ENCODE results near the gene VIL1. TPM values are rescaled to one million over a fixed set of nuclear protein-coding genes. Genes with fewer than 3 reads are reported as not detected.

VIL1 gene
- total RNA-seq, 1 experiment from 2014 or later: 0.18 TPM

GRCh38 chr2:218445602-218446001 lies 26.7 kb downstream of the VIL1 start:
- H3K9me3 ChIP-seq (ENCODE audit: control insufficient read depth, insufficient read depth, low read depth, low read length): no peaks in the 10 kb centered on the region
- H3K27ac ChIP-seq (ENCODE audit: low read length): peak overlapping the region; percentile 57
- in situ Hi-C loops (cut with HindIII; ENCODE audit: low pct_unique_long_range_greater_than_20kb, low sequenced_read_pairs): no loop called here
- DNase-seq (ENCODE audit: low read depth, low spot score): no peak
- H3K27me3 ChIP-seq (ENCODE audit: control insufficient read depth, insufficient read depth, low read length): no peaks in the 10 kb centered on the region
- peaks cover 2% of the 10 kb centered on the region; the same call in 1 of the 2 replicates for H3K36me3 ChIP-seq (ENCODE audit: control insufficient read depth, insufficient read depth, low read length)
- no TSS peak for BruUV-seq (replicated peaks)
- H3K4me1 ChIP-seq (ENCODE audit: control insufficient read depth, insufficient read depth, low read length): peaks cover 18% of the 10 kb centered on the region
- ATAC-seq: peak; percentile 41; the same call in 1 of the 2 replicates
- ChIA-PET POLR2A (interaction anchor here (0.5 kb wide), 1 partner anchor 16 kb away, joined by 3 read pairs; no protein-coding TSS in a partner anchor), CTCF (no interaction called here)
- no peak overlapping the region for H3K4me3 ChIP-seq (ENCODE audit: low read depth in 2 of 2, low read length in 2 of 2)
- intact Hi-C loops (cut with micrococcal nuclease; ENCODE audit: unreplicated experiment): no loop called here
- TF ChIP-seq POLR2AphosphoS5 (IDR thresholded peaks at IDR 0.05; ENCODE audit: low read depth, low read length): no peak
- no peak for TF ChIP-seq REST (IDR thresholded peaks at IDR 0.05; ENCODE audit: insufficient read depth in 1 of 2, low read depth in 2 of 2, low read length in 1 of 2)
- peak; percentile 87 for TF ChIP-seq TCF7L2 (IDR thresholded peaks at IDR 0.05; ENCODE audit: low read depth, low read length)
- no peak for TF ChIP-seq CTCF (IDR thresholded peaks at IDR 0.05)

GRCh38 chr2:218446547-218446946 lies 27.6 kb downstream of the VIL1 start:
- H3K27ac ChIP-seq (ENCODE audit: low read length): no peak overlapping the region
- H3K9me3 ChIP-seq (ENCODE audit: control insufficient read depth, insufficient read depth, low read depth, low read length): no peaks in the 10 kb centered on the region
- ChIA-PET CTCF (interaction anchor here (0.7 kb wide), 2 partner anchors 39 to 374 kb away, joined by 4 to 7 read pairs; no protein-coding TSS in a partner anchor), POLR2A (no interaction called here)
- ATAC-seq (no peak), DNase-seq (ENCODE audit: low read depth, low spot score) (no peak)
- H3K4me3 ChIP-seq (ENCODE audit: low read depth in 2 of 2, low read length in 2 of 2): no peak overlapping the region
- intact Hi-C loops (cut with micrococcal nuclease; ENCODE audit: unreplicated experiment) (no loop called here), in situ Hi-C loops (cut with HindIII; ENCODE audit: low pct_unique_long_range_greater_than_20kb, low sequenced_read_pairs) (no loop called here)
- TF ChIP-seq TCF7L2 (IDR thresholded peaks at IDR 0.05; ENCODE audit: low read depth, low read length): no peak
- no TSS peak for BruUV-seq (replicated peaks)
- H3K27me3 ChIP-seq (ENCODE audit: control insufficient read depth, insufficient read depth, low read length): no peaks in the 10 kb centered on the region
- peaks cover 3% of the 10 kb centered on the region; the same call in 1 of the 2 replicates for H3K36me3 ChIP-seq (ENCODE audit: control insufficient read depth, insufficient read depth, low read length)
- H3K4me1 ChIP-seq (ENCODE audit: control insufficient read depth, insufficient read depth, low read length): peaks cover 18% of the 10 kb centered on the region

- Histone ChIP-seq H3K4me3 (ENCODE audit: low read depth in 2 of 2, low read length in 2 of 2) (no peak overlapping the region), H3K27me3 (ENCODE audit: control insufficient read depth, insufficient read depth, low read length) (no peaks in the 10 kb centered on the region), H3K36me3 (ENCODE audit: control insufficient read depth, insufficient read depth, low read length) (peaks cover 4% of the 10 kb centered on the region; the same call in 1 of the 2 replicates), H3K27ac (ENCODE audit: low read length) (no peak overlapping the region), H3K9me3 (ENCODE audit: control insufficient read depth, insufficient read depth, low read depth, low read length) (no peaks in the 10 kb centered on the region), H3K4me1 (ENCODE audit: control insufficient read depth, insufficient read depth, low read length) (peaks cover 18% of the 10 kb centered on the region)
- in situ Hi-C loops (cut with HindIII; ENCODE audit: low pct_unique_long_range_greater_than_20kb, low sequenced_read_pairs) (no loop called here), intact Hi-C loops (cut with micrococcal nuclease; ENCODE audit: unreplicated experiment) (no loop called here)
- ChIA-PET CTCF (interaction anchor here (0.5 to 0.7 kb wide), 3 partner anchors 39 to 373 kb away, joined by 4 to 11 read pairs (median 7); no protein-coding TSS in a partner anchor), POLR2A (no interaction called here)
- TF ChIP-seq POLR2AphosphoS5 (IDR thresholded peaks at IDR 0.05; ENCODE audit: low read depth, low read length): no peak
- ATAC-seq (no peak), DNase-seq (ENCODE audit: low read depth, low spot score) (no peak)
- BruUV-seq (replicated peaks): no TSS peak
These were observed 28.1 kb downstream of the VIL1 start for GRCh38 chr2:218447072-218447471.
